ENCODE data around the gene RASSF4.
A peak's percentile ranks its signal among the peaks of the same experiment; 100 is the strongest.

Gene RASSF4

DNA sequence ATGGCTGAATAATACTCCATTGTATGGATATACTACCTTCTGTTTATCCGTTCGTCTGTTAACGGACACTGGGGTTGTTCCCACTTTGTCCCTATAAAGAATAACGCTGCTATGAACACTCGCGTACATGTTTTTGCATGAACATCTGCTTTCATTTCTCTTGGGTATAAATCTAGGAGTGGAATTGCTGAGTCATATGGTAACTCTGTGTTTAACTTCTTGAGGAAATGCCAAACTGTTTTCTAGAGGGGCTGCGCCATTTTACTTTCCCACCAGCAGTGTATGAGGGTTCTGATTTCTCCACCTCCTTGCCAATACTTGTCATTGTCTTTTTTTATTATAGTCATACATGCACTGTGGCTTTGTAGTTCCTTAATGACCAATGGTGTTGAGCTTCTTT is 20.6 kb upstream of the RASSF4 start:
- DNase-seq, result no peak
- in situ Hi-C loops (cut with MboI; ENCODE audit: low pct_unique_long_range_greater_than_20kb, low sequenced_read_pairs), result no loop called here

- no peak for DNase-seq
- in situ Hi-C loops (cut with MboI; ENCODE audit: low pct_unique_long_range_greater_than_20kb, low sequenced_read_pairs), result no loop called here
These were observed 19.8 kb upstream of the RASSF4 start for GRCh38 chr10:44939691-44940401.

DNA sequence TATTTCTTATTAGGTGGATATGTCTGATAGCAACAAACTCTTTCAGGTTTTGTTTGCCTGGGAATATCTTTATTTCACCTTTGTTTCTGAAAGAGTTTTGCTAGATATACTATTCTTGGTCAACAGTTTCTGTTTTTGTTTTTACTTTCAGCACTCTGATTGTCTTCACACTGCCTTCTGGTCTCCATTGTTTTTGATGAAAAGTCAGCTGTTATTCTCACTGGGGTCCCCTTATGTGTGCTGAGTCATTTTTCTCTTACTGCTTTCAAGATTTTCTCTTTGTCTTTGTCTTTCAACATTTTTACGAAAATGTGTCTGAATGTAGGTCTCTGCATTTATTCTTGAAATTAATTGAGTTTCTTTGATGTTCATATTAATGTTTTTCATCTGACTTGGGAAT is 15.2 kb upstream of the RASSF4 start:
- no peak for DNase-seq
- in situ Hi-C loops (cut with MboI; ENCODE audit: low pct_unique_long_range_greater_than_20kb, low sequenced_read_pairs), result no loop called here

DNA sequence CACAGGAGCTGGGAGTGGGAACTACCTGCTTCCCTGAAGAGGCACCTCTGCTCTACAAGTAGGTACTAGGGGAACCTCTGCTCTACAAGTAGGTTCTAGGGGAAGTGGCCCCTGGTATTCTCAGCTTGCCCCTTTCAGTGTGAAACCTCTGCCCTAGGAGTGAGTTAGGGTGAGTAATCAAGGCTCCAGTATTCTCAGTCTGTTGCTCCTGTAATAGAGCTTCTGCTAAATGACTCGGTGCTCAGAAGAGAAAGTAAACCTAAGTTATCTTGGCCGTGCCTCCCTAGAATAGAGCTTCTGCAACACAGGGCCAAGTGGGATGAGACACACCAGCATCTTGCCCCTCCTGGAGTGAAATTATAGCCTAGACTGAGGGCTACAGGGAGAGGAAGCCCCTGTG is 13.4 kb upstream of the RASSF4 start:
- in situ Hi-C loops (cut with MboI; ENCODE audit: low pct_unique_long_range_greater_than_20kb, low sequenced_read_pairs), result no loop called here
- no peak for DNase-seq

- no peak for DNase-seq
- in situ Hi-C loops (cut with MboI; ENCODE audit: low pct_unique_long_range_greater_than_20kb, low sequenced_read_pairs), result no loop called here
These were observed 12.0 kb upstream of the RASSF4 start for GRCh38 chr10:44947371-44948152.

DNA sequence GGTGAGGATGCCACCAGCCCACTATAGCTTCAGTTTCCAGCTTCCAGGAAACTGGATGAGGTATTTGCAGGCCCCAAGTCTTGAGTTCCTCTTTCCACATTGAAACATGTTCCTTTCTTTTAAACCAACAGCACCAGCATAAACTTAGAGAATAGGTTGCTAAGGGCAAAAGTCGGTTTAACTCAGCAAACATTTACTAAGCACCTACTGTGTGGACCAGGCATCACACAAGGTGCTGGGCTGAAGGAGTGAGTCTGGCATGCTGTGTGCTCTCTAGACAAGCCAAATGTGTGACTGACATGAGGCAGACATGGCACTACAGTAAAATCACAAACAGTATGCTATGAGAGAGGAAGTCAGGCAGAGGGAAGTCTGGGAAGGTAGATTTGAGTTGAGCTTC is 11.0 kb upstream of the RASSF4 start:
- peak; percentile 72 for DNase-seq
- in situ Hi-C loops (cut with MboI; ENCODE audit: low pct_unique_long_range_greater_than_20kb, low sequenced_read_pairs), result no loop called here

DNA sequence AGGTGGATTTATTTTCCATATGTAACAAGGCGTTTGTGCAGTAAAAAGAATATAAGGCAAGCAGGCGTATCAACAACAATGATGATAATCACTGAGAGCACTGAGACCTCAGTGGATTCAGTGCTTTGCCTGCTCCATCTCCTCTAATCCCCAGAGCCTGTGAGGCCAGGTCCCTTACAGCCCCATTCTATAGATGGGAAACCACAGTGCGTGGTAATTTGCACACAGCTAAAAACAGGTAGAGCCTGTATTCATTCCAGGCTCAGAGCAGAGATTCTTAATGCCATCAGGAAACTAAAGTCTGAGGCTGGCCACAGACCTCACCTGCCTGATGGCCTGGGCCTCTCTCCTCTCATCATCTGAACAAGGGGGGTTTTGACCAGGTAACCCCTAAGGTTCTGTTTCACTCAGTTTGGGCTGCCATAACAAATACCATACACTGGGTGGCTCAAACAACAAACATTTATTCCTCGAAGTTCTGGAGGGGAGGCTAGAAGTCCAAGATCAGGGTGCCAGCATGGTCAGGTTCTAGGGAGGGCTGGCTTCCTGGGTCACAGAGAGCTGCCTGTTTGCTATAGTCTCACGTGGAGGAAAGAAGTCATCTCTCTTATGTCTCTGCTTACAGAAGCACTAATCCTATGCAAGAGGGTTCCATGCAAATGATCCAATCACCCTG is 10.3 kb upstream of the RASSF4 start:
- DNase-seq, result no peak
- in situ Hi-C loops (cut with MboI; ENCODE audit: low pct_unique_long_range_greater_than_20kb, low sequenced_read_pairs), result no loop called here

GRCh38 chr10:44949915-44950314 is 9.7 kb upstream of the RASSF4 start:
- in situ Hi-C loops (cut with MboI; ENCODE audit: low pct_unique_long_range_greater_than_20kb, low sequenced_read_pairs), result no loop called here
- no peak for DNase-seq

- in situ Hi-C loops (cut with MboI; ENCODE audit: low pct_unique_long_range_greater_than_20kb, low sequenced_read_pairs), result no loop called here
These were observed 9.0 kb upstream of the RASSF4 start for GRCh38 chr10:44950326-44951225.

GRCh38 chr10:44951576-44952226 is 7.9 kb upstream of the RASSF4 start:
- DNase-seq, result no peak
- in situ Hi-C loops (cut with MboI; ENCODE audit: low pct_unique_long_range_greater_than_20kb, low sequenced_read_pairs), result no loop called here

More at GRCh38 chr10:44950326-44951225, 9.0 kb upstream of the RASSF4 start:
- no peak for DNase-seq

DNA sequence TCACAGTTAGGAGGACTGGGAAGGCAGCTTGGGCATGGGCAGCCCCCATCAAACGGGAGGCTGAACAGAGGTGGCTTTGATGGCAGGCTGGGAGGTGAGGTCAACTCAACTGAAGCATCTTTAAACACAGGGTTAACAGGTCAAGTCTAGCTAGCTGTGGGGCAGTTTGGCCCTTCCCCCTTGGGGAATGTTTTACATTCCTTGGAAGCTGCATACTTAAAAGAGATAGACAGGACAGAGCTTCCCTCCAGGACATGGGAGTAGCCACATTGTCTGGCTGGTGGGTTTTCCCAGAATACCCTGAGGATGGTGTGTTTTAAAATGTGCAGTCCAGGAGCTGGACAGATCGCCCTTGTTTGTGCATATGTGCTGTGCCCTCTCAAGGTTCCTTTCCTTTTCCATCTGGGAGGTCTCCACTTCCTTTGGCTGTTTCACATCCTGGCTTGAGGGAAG is 6.8 kb upstream of the RASSF4 start:
- in situ Hi-C loops (cut with MboI; ENCODE audit: low pct_unique_long_range_greater_than_20kb, low sequenced_read_pairs), result no loop called here
- DNase-seq, result no peak

GRCh38 chr10:44954042-44954441 is 5.6 kb upstream of the RASSF4 start:
- in situ Hi-C loops (cut with MboI; ENCODE audit: low pct_unique_long_range_greater_than_20kb, low sequenced_read_pairs), result no loop called here
- DNase-seq, result no peak

GRCh38 chr10:44954962-44955361 is 4.6 kb upstream of the RASSF4 start:
- no peak for DNase-seq
- in situ Hi-C loops (cut with MboI; ENCODE audit: low pct_unique_long_range_greater_than_20kb, low sequenced_read_pairs), result no loop called here

- in situ Hi-C loops (cut with MboI; ENCODE audit: low pct_unique_long_range_greater_than_20kb, low sequenced_read_pairs), result no loop called here
- DNase-seq, result no peak
These were observed 4.1 kb upstream of the RASSF4 start for GRCh38 chr10:44955413-44956070.

DNA sequence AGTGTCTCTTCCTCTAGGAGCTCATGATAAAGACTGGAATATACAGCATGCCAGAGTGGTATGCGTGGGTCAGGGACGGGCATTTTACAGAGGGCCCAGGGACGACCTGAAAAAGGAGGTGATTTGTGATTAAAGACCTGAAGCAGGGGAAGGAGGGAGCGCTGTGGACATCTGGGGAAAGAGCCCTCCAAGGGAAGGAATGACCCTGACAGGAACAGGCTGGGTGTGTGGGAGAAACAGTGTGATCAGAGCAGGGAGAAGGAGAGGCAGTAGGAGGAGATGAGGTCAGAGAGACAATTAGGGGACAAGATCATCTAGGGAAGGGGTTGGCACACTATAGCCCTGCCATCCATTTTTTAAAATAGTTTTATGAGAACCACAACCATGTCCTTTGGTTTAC is 3.4 kb upstream of the RASSF4 start:
- in situ Hi-C loops (cut with MboI; ENCODE audit: low pct_unique_long_range_greater_than_20kb, low sequenced_read_pairs), result no loop called here
- DNase-seq, result no peak

DNA sequence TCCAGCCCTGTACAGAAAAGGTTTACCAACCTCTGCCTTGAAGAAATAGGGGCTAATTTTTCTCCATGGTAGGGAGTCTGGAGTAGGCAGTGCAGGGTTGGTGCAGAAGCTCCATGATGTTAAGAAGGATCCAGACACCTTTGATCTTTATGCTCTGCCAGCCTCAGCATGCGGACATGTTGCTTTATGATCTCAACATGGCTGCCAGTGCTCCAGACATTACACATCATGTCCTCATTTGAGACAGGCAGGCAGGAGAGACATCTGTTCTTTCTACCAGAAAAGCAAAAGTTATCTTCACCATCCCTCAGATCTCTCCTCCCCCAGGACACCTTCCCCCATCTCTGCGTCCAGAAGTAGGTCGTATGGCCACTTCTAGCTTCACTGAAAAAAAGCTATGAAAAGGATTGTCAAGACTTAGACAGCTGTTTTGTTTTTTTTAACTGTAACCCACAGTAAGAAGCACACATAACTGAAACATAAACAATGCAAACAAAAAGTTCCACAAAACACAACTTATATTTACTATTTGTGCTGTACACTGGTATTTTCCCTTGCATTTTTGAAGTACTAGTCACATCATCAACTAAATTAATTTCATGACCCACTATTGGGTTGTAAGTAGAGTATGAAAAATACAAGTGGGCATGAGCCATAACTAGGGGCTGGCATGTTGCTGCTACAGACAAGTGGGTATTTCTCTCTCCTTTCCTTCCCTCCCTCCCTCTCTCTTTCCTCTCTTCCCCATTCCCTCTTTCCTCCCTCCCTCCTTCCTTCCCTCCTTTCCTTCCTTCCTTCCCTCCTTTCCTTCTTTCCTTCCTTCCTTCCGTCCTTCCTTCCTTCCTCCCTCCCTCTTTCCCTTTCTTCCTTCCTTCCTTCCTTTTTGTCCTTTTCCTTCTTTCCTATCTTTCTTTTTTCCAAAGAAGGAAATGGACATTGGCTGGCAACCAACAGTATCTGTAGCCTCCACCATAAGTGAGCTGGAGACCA is 2.6 kb upstream of the RASSF4 start:
- no peak for DNase-seq
- in situ Hi-C loops (cut with MboI; ENCODE audit: low pct_unique_long_range_greater_than_20kb, low sequenced_read_pairs), result no loop called here

- in situ Hi-C loops (cut with MboI; ENCODE audit: low pct_unique_long_range_greater_than_20kb, low sequenced_read_pairs), result no loop called here
- no peak for DNase-seq
These were observed 1.3 kb upstream of the RASSF4 start for GRCh38 chr10:44958196-44958897.
